Activated T-cell treated with anti-CD3 and anti-CD28 coated beads, Interleukin-2, amount 50 U/mL, for 1 hour (primary cell): ENCODE data around the gene PLA2G4C.

ENCODE experiments used
- DNase-seq: peaks from one replicate; pipeline ENCODE4 v3.0.0-alpha.2; 2020

The PLA2G4C gene

GRCh38 chr19:48053076-48053475 is 57.5 kb downstream of the PLA2G4C start:
- no peak for DNase-seq

GRCh38 chr19:48051335-48052033 is 59.1 kb downstream of the PLA2G4C start:
- no peak for DNase-seq

DNA sequence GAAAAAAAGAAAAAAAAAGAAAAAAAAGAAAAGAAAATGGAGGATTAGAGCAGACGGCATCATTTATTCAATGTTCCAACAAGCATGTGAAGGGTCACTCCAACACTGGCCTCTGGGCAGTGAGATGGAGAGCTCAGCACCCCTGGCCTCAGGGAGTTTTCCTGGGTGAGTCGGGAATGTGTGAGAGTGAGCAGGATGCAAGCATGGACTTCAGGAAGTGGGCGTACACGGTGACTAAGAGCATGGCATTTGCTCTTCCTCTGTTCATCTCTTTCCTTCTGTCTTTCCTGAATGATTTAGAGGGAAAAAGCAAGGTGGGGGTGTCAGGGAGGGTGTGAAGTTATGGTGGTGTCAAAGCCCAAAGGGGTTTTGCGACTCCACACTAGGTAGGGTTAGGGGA is 66.1 kb downstream of the PLA2G4C start:
- DNase-seq: no peak

DNA sequence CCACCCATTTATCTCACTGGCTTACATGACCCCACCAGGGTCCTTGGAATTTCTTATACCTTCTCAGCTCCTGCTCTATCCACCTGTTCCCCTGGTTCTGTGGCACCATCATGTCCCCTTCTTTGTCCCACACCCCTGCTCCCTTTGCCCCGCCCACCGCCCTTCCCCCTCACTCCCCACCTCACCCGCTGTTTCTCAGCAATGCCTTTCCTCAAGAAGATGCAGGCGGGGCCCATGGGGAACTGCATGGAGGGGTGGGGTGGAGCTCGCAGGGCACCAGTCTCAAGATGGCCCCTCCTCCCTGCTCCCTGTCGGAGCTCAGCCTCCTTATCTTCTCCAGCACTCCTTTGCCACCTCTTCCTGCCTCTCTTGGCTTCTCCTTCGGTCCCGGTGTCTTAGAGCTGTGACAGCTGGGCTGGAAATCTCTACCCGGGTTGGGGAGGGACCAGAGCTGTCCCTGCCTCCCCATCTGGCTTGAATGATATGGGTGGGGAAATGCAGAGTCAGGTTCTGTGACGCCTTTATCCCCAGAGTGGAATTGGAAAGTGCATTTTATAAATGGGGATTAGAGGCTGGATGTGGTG is 66.8 kb downstream of the PLA2G4C start, which contains the start of gene CABP5:
Gene CABP5 (minus strand): TSS at position 405 of the 584 bp plus-strand sequence. CDS start 157 bp downstream, at position 248.
- DNase-seq: no peak

GRCh38 chr19:48041877-48042580 is 68.6 kb downstream of the PLA2G4C start:
- no peak for DNase-seq

DNA sequence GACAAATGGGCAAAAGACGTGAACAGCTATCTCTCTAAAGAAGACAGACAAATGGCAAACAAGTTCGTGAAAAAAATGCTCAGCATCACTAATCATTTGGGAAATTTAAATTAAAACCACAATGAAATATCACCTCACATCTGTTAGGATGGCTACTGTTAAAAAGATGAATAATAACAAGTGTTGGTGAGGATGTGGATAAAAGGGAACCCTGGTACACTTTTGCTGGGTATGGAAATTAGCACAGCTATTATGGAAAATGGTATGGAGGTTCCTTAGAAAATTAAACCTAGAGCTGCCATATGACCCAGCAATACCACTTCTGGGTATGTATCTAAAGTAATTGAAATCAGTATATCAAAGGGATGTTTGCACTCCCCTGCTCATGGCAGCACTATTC is 73.9 kb downstream of the PLA2G4C start:
- no peak for DNase-seq

DNA sequence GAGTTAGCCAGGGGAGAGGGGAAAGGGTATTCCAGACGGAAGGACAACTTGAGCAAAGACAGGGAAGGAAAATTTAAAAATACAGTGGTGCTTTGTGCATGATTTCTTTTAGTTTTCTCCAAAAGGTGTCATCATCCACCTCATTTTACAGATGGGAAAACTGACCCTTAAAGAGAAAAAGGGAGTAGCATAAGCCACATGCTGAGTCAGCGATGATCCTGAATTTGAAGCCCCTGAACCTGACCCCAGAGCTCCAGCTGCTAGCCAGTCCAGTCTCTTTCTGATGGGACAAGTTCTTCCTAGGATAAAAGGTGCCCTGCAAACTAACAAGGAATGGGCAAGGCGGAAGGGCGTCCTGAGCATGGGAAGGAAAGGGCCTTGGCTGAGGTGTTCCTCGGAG is 77.0 kb downstream of the PLA2G4C start:
- DNase-seq: no peak

DNA sequence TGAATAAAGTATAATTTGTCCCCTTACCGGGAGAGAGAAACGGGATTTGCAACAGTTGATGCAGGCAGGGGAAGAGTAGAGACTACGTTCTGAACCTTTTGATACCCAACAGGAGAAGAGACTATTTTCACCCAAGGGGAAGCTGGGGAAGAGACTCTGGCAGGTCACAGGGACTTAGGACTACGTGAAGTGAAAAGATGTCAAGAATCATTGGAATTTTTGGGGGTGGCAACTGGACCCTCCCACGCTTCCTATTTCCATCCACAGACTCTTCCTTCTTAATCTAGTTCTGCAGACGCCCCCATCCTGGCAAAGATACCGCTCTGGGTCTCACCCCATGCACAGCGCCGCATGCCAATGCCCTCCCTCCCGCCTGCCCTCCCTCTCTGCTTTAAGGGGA is 80.5 kb downstream of the PLA2G4C start:
- DNase-seq: no peak

DNA sequence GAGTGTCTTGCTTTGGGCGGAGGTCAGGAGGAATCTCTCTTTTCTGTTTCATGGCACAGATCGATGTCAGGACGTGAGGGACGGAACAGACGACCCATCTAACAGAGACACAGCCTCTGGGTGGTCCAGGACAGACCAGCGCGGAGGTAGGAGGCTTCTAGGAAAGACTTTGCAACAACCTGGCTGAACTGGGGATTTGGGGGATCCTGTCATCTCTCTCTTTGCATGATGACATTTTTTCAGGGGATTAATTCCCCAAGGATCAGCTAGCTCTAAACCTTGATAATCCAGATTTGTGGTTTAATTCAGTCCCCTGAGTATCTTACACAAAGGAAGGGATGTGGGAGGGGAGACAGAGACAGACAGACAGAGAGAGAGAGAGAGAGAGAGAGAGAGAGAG is 81.2 kb downstream of the PLA2G4C start:
- no peak for DNase-seq

DNA sequence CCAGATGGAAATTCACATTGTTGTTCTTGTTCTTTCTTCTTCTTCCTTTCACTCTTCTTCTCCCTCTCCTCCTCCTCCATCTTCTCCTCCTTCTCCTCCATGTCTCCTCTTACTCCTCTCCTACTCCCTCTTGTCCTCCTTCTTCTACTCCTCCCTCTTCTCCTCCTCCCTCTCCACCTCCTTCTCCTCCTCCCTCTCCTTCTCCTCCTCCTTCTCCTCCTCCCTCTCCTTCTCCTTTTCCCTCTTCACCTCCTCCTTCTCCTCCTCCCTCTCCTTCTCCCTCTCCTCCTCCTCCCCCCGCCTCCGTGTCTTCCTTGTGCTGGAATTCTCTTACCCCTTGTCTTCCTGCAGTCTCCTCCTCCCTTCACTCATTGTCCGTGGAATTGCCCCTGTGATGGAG is 85.1 kb downstream of the PLA2G4C start:
- no peak for DNase-seq

GRCh38 chr19:48023518-48023917 is 87.1 kb downstream of the PLA2G4C start:
- no peak for DNase-seq

DNA sequence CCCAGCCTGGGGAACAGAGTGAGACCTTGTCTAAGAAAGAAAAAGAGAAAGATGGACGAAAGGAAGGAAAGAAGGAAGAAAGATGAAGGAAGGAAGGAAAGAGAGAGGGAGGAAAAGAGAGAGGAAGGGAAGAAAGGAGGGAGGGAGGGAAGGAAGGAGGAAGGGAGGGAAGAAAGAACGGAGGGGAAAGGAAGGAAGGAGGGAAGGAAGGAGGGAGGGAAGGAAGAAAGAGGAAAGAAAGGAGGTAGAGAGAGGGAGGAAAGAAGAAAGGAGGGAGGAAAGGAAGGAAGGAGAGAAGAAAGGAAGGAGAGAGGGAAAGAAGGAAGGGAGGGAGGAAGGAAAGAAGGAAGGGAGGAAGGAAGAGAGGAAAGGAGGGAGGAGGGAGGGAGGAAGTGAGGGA is 87.6 kb downstream of the PLA2G4C start:
- no peak for DNase-seq

GRCh38 chr19:48020686-48021085 is 89.9 kb downstream of the PLA2G4C start:
- no peak for DNase-seq

GRCh38 chr19:48010932-48011758 is 99.5 kb downstream of the PLA2G4C start:
- DNase-seq: no peak

DNA sequence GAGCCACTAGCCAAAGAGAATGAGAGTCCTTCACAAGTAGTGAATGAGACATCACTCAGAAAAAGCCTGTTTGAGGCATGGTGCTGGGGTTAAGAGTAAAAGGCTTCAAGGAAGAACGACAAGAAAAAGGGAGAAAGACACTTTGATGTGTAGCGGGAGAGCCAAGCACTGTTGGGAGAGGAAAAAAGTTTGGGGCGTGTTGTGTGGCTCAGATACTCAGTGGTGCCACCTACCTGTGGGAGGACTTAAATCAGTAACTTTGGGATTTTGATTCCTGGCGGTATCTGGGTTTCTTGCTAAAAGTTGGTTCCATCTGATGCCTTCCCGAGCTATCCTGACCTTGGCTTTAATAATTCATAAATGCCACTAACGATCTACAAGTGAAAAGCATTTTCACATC is 103.9 kb downstream of the PLA2G4C start:
- DNase-seq: no peak

DNA sequence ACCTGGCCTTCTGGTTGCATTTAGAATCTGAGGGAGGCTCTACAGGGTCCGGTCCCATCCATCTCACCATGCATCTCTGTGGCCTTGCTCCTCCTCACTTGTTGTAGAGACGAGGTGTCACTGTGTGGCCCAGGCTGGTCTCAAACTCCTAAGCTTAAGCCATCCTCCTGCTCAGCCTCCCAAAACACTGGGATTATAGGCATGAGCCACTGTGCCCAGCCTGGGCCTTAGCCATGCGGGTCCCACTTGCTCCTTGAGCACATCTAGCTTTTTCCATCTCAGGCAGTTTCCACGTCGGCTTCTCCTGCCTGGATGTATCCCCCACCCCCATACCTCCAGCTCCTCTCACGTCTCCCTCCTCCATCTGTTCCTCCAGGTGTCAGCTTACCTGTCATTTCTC is 106.4 kb downstream of the PLA2G4C start:
- DNase-seq: no peak

DNA sequence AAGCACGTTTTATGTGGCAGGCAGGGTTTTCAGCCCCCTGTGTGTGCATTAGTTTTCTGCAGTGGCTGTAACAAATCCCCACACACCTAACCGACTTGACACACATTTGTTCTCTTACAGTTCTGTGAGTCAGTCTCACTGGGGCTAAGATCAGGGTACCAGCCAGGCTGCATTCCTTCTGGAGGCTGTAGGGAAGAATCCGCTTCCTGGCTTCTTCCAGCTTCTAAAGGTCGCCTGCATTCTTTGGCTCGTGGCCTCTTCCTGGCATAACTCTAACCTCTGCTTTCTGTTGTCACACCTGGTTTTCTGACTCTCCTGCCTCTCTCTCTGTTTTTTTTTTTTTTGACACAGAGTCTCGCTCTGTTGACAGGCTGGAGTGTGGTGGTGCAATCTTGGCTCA is 109.8 kb downstream of the PLA2G4C start:
- no peak for DNase-seq

DNA sequence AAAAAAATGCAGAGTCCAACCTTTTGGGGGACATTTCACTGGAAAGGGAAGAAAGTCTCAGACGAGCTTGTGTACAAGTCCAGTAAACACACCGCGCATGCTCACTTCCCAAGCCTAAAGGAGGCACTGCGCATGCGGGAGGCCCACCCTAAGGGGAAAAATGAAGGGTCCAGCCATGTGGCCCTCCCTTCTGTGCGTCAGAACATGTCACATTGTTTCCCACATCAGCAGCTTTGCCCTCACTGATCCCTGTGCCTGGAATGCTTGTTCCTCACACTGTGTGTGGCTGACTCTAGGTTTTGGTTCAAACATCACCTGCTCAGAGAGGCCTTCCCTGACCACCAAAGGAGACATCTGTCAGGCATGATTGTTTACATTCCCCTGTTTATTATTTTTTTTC is 111.8 kb downstream of the PLA2G4C start:
- DNase-seq: no peak
